Activated naive CD8-positive, alpha-beta T cell (primary cell): ENCODE data around the gene ELANE.
"Not testable (repeated sequence)": the region's sequence is repeated elsewhere in the genome, so short reads cannot be mapped to it uniquely, and the experiment has no call there.

Source experiments
- H3K27ac Mint-ChIP-seq: one replicate; pipeline ENCODE4 v1.8.0; 2021; ENCODE audit warnings: mixed read lengths
- H3K27me3 Mint-ChIP-seq: one replicate; pipeline ENCODE4 v1.8.0; 2021; ENCODE audit warnings: mixed read lengths
- H3K36me3 Mint-ChIP-seq: one replicate; pipeline ENCODE4 v1.8.0; 2021; ENCODE audit warnings: mixed read lengths
- H3K4me1 Mint-ChIP-seq: one replicate; pipeline ENCODE4 v1.8.0; 2021; ENCODE audit warnings: low read depth, mixed read lengths
- H3K4me3 Mint-ChIP-seq: one replicate; pipeline ENCODE4 v1.8.0; 2021; ENCODE audit warnings: mild to moderate bottlenecking, mixed read lengths
- H3K9me3 Mint-ChIP-seq: one replicate; pipeline ENCODE4 v1.8.0; 2021; ENCODE audit warnings: low read depth, mixed read lengths

The ELANE gene

DNA sequence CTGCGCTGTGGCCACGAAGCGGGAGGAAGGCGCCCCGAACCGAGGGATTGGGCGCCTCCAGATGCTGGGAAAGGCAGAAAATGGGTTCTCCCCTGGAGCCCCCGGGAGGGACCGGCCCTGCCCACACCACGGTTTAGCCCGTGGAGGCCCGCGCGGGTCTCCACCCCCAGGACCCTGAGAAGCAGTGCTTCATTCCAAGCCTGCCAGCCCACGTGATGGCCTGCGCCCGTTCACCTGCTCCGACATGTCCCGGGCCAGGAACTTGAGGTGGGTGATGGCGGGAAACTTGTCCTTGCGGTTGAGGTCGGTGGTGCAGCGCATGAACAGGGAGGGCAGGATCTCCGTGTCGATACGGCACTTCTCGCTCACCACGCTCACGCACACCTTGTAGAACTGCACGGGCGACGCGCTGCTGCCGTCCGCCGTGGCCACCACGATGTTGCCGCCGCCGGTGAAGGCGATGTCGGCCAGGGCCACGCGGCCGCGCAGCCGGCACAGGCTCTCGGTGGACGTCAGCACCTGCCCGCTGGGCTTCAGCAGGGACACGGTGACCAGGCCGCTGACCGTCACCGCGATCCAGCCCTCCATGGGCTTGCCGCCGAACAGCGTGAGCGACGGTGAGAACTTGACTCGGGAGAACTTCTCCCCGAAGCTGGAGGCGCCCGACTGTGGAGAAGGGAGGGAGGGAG, 33.6 kb downstream of the ELANE start:
- no peak overlapping the region for H3K4me3 Mint-ChIP-seq
- H3K27me3 Mint-ChIP-seq = no peaks in the 10 kb centered on the region
- H3K4me1 Mint-ChIP-seq = peaks cover 22% of the 10 kb centered on the region
- H3K27ac Mint-ChIP-seq = no peak overlapping the region
- no peaks in the 10 kb centered on the region for H3K9me3 Mint-ChIP-seq
- H3K36me3 Mint-ChIP-seq = no peaks in the 10 kb centered on the region

DNA sequence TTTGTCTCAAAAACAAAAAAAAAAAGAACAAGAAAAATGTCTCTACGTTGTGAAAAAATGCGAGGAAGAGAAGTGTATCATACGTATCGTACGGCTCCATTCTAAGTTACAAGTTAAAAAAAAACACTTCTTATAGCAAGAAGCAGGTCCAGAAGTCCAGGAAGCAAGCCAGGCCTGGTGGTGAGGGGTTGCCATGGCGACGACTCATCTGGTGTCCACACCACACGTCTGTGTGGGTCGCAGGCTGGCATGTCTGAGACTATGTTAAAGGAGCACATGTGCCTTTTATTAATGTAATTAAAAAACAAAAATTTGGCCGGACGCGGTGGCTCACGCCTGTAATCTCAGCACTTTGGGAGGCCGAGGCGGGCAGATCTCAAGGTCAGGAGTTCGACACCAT, 35.0 kb downstream of the ELANE start:
- Mint-ChIP-seq H3K36me3 (no peaks in the 10 kb centered on the region), H3K27ac (peak overlapping the region; percentile 66), H3K4me3 (no peak overlapping the region), H3K27me3 (no peaks in the 10 kb centered on the region), H3K4me1 (peaks cover 27% of the 10 kb centered on the region), H3K9me3 (no peaks in the 10 kb centered on the region)

DNA sequence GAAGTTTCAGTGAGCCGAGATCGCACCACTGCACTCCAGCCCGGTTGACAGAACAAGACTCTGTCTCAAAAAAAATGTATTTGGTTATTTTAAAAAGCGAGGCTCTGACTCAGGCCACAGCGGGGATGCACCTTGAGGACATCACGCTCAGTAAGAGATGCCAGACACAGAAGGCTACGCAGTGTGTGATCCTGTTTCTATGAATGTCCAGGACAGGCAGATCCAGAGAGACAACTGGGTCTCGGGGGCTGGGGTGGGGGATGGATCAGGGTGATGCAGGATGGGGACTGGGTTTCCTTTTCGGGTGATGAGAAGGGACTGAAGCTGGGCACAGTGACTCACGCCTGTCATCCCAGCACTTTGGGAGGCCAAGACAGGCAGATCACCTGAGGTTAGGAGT, 35.5 kb downstream of the ELANE start:
- Mint-ChIP-seq H3K27ac (peak overlapping the region; percentile 64), H3K36me3 (no peaks in the 10 kb centered on the region), H3K4me1 (peaks cover 27% of the 10 kb centered on the region), H3K4me3 (no peak overlapping the region), H3K27me3 (no peaks in the 10 kb centered on the region), H3K9me3 (no peaks in the 10 kb centered on the region)

DNA sequence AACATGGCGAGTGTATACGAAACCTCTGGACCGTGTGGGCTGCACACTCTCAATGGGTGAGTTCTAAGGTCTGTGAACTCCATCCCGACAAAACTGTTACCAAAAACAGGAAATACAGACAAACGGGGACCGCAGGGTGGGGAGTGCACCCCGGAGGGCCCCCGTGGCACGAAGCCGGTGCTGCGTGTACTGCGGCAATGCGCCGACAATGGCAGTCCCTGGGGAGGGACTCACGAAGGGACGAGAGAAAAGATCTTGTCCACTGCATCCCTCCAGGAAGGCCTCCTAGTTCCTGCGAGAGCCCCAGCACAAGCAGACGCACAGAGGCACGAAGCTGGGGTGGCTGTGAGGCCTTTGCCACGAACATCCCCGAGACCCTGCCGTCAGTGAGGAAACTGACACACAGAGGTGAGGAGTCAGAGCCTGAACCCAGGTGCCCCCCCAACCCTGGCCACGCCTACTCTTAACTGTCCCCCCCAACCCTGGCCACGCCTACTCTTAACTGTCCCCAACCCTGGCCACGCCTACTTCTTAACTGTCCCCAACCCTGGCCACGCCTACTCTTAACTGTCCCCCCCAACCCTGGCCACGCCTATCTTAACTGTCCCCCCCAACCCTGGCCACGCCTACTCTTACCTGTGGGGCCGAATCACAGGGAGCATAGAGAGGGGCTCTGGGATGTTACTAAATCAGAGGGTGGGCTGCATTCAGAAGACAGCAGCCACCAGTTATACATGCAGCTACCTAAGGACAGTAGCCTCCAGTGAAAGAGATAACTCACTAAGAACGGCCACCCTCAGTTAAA, 36.7 kb downstream of the ELANE start:
- peak overlapping the region; percentile 44 for H3K4me3 Mint-ChIP-seq
- H3K27ac Mint-ChIP-seq = peak overlapping the region; percentile 70
- H3K36me3 Mint-ChIP-seq = no peaks in the 10 kb centered on the region
- H3K4me1 Mint-ChIP-seq = peaks cover 27% of the 10 kb centered on the region
- H3K9me3 Mint-ChIP-seq = no peaks in the 10 kb centered on the region
- H3K27me3 Mint-ChIP-seq = no peaks in the 10 kb centered on the region

DNA sequence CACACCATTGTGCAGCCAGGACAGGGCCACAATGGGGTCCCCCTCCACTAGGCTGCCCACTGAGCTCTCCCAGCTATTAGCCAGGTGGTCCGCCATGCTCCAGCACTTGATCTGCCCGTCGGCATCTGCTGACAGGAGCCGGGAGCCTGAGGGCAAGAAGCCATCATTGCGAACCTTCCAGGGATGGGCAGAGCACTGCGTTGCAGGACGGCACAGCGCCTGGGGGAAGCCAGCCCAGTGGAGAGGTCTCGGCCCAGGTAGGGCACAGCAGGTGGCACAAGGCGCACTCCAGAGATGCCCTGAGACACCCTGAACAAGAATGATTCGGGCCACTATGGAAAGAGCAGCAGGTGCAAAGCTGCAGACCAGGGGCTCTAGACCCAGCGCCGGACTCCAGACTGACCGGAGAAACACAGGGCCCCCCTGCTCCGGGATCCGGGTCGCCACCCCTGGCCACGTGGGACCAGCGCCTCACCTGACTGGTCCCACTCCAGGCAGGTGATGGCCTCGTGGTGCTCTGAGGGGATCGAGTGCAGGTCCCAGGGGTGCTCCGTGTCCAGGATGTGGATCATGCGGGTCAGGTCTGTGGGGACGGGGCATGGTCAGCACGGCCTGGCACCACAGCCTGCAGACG, 37.7 kb downstream of the ELANE start:
- Mint-ChIP-seq H3K36me3 (no peaks in the 10 kb centered on the region), H3K4me3 (peak overlapping the region; percentile 41), H3K27me3 (no peaks in the 10 kb centered on the region), H3K4me1 (peaks cover 27% of the 10 kb centered on the region), H3K9me3 (no peaks in the 10 kb centered on the region), H3K27ac (peak overlapping the region; percentile 22)

DNA sequence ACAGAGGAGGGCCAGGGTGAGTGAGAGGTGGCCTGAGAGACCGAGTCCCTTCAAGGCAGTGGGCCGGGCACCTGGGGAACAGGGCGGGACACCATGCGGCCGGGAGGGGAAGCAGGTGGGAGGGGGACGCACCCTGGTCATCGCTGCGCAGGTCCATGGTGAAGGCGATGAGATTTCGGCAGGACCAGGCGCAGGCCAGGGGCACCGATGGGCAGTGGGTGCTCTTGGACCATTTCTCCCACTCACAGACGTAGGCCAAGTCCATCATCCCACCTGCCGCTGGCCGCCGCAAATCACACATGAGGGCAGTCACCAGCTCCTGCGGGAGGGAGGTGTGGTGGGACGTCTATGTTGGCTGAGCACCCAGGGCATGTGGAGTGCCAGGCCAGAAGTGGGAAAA, 38.7 kb downstream of the ELANE start:
- Mint-ChIP-seq H3K36me3 (no peaks in the 10 kb centered on the region), H3K4me1 (peaks cover 28% of the 10 kb centered on the region), H3K27me3 (no peaks in the 10 kb centered on the region), H3K27ac (no peak overlapping the region), H3K9me3 (no peaks in the 10 kb centered on the region), H3K4me3 (peak overlapping the region; percentile 76)

DNA sequence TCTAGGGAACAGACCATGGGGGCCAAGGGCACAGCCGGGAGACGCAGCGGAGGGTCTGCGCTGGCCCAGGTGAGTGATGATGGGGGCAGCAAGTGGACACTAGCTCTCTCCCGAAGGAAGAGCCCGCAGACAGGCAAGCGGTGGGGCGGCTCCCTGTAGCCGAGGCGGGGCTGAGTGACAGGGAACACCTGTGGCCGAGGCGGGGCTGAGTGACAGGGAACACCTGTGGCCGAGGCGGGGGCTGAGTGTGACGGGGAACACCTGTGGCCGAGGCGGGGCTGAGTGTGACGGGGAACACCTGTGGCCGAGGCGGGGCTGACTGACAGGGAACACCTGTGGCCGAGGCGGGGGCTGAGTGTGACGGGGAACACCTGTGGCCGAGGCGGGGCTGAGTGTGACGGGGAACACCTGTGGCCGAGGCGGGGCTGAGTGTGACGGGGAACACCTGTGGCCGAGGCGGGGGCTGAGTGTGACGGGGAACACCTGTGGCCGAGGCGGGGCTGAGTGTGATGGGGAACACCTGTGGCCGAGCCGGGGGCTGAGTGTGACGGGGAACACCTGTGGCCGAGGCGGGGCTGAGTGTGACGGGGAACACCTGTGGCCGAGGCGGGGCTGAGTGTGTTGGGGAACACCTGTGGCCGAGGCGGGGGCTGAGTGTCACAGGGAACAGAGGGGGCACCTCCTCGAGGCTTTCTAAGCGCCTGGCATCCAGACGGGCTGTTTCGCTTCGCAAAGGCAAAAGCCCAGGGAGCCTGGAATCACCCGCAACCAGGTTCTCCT, 39.5 kb downstream of the ELANE start:
- not testable (repeated sequence) for H3K9me3 Mint-ChIP-seq, H3K27ac Mint-ChIP-seq, H3K36me3 Mint-ChIP-seq, H3K27me3 Mint-ChIP-seq
- Mint-ChIP-seq H3K4me1 (peaks cover 28% of the 10 kb centered on the region), H3K4me3 (peak overlapping the region; percentile 81)

DNA sequence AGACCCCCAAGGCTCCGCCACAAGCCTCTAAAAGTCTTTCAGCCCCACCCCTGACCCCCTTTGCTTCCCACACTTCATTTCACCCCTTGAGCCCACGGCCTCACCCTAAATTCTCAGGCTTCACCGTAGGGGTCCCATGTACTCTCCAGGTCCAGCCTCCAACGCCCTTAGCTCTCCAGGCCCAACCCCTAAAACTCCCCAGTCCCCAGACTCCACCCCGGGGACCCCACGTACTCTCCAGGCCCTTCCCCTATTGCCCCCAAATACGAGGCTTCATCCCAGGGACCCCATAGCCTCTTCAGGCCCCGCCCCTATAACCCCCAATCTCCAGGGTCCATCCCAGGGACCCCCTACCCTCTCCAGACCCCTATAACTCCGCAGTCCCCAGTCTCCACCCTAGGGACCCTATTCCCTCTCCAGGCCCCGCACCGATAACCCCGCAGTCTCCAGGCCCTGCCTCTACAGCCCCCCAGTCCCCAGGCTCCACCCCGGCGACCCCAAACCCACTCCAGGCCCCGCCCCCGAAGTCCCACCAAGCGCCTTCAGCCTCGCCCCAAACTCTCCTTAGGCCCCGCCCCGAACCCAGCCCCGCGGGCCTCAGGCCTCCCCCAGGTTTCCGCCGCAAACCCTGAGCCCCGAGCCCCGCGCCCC, 40.3 kb downstream of the ELANE start:
- no peaks in the 10 kb centered on the region for H3K36me3 Mint-ChIP-seq
- peaks cover 24% of the 10 kb centered on the region for H3K4me1 Mint-ChIP-seq
- H3K27me3 Mint-ChIP-seq = no peaks in the 10 kb centered on the region
- H3K4me3 Mint-ChIP-seq = peak overlapping the region; percentile 81
- no peaks in the 10 kb centered on the region for H3K9me3 Mint-ChIP-seq
- H3K27ac Mint-ChIP-seq = peak overlapping the region; percentile 68

DNA sequence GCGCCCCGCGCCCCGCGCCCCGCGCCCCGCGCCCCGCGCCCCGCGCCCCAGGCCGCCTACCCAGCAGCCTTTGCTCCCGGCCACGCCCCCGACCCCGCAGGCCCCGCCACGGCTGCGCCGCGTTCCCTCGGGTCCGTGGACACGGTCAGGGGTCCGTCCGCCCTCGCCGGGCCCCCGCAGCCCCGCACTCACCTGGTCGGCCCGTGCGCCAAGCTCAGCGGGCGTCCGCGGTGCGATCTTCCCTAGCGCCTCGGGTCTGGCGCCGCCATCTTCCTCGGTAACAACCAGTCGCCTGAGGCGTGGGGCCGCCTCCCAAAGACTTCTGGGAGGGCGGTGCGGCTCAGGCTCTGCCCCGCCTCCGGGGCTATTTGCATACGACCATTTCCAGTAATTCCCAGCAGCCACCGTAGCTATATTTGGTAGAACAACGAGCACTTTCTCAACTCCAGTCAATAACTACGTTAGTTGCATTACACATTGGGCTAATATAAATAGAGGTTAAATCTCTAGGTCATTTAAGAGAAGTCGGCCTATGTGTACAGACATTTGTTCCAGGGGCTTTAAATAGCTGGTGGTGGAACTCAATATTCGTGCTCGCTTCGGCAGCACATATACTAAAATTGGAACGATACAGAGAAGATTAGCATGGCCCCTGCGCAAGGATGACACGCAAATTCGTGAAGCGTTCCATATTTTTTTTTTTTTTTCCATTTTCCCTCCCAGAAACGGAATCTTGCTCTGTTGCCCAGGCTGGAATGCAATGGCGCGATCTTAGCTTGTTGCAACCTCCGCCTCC, 41.0 kb downstream of the ELANE start, which contains the start of the genes MED16 and RNU6-9:
Gene MED16, minus strand, starts transcription at position 294 of the 796 bp plus-strand sequence. CDS start 2,056 bp downstream, outside the sequence.
Gene RNU6-9, plus strand, starts transcription at position 591 of the 796 bp plus-strand sequence.
- H3K4me1 Mint-ChIP-seq = peaks cover 21% of the 10 kb centered on the region
- H3K9me3 Mint-ChIP-seq = no peaks in the 10 kb centered on the region
- H3K27me3 Mint-ChIP-seq = no peaks in the 10 kb centered on the region
- H3K27ac Mint-ChIP-seq = peak within 1 kb of the TSS; percentile 99
- H3K36me3 Mint-ChIP-seq = no peaks in the 10 kb centered on the region
- H3K4me3 Mint-ChIP-seq = peak within 1 kb of the TSS; percentile 92

DNA sequence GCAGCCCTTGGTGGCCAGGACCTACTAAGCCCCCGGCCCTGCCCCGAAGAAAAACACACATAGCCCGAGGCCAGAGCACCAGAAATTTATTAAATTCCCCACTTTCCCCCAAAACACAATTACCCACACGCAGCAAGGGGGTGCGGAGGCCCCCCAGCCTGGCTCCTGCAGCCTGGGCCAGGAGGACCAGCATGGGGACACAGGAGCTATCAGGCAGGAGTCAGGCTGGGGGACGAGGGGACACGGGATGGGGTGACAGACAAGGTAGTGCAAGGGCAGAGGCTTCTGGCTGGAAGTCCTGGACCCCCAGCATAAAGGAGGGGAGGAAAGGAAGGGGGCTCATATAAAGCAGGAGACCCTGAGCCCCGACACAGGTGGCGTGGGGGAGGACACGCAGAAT, 44.3 kb downstream of the ELANE start:
- Mint-ChIP-seq H3K36me3 (no peaks in the 10 kb centered on the region), H3K4me3 (no peak overlapping the region), H3K27me3 (no peaks in the 10 kb centered on the region), H3K9me3 (no peaks in the 10 kb centered on the region), H3K4me1 (peaks cover 3% of the 10 kb centered on the region), H3K27ac (no peak overlapping the region)

DNA sequence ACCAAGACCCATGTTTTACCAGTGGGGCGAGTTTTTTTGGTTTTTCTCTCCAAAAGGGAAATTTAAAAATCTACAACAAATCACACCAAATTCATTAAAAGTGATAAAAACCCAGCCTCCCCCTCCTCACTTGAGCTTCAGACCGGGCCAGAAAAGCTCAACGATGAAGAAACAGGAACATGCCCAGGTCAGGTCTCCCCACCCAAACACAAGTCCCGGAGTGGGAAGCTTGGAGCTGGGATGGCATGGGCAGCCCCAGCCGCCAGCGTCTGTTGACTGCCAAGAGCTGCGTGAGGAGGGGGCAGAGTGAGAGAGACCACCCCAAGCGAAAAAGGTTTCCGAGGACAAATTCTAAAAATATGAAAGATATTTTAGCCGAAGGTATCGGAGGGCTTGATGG, 44.9 kb downstream of the ELANE start:
- Mint-ChIP-seq H3K4me1 (peaks cover 3% of the 10 kb centered on the region), H3K36me3 (no peaks in the 10 kb centered on the region), H3K4me3 (no peak overlapping the region), H3K27me3 (no peaks in the 10 kb centered on the region), H3K9me3 (no peaks in the 10 kb centered on the region), H3K27ac (no peak overlapping the region)

DNA sequence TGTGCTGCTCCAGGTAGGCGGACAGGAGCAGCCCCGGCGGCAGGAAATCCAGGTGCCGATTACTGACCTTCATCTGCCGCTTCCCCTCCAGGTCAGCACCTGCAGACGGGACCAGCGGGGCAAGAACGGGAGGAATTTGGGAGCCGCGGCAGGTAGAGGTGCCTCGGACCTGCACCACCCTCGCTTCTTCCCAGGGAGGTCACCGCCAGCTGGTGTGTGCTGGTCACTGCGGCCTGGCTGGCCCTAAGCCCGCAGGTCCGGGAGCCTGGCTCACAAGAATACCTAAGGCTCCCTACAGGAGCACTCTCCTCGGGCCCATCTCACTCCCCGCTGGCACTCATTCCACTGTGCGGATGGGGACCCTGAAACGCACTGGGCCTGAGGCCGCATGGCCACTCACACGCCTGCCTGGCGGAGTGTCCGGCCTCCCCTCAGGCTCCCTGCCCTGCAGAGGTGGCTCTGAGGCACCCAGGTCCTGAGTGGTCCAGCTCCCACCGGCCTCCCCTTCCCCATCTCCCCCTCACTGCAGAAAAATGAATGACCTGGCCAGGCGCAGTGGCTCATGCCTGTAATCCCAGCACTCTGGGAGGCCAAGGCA, 45.4 kb downstream of the ELANE start:
- no peak overlapping the region for H3K27ac Mint-ChIP-seq

DNA sequence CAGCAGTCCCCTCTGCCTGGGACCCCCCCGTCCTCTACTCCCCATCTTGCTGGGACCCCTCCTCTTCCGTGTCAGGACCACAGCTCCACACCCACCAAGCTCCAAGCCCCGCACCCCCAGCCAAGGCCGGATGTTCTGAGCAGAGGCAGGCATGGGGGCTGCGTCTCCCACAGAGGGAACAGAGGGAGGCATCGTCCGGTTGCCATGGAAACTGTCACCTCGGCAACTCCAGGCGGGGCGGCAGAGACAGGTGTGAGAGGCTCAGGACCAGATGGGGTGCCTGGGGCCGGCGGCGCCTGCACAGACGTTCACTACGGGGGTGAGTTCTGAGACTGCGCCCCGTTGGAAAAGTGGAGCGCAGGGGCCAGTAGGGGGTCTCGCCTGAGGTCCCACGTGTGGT, 46.6 kb downstream of the ELANE start:
- Mint-ChIP-seq H3K9me3 (no peaks in the 10 kb centered on the region), H3K4me3 (no peak overlapping the region), H3K27me3 (no peaks in the 10 kb centered on the region), H3K4me1 (peaks cover 4% of the 10 kb centered on the region), H3K36me3 (no peaks in the 10 kb centered on the region), H3K27ac (no peak overlapping the region)

More for the DNA sequence above, 45.4 kb downstream of the ELANE start:
- Mint-ChIP-seq H3K4me1 (peaks cover 4% of the 10 kb centered on the region), H3K27me3 (no peaks in the 10 kb centered on the region), H3K36me3 (no peaks in the 10 kb centered on the region), H3K4me3 (no peak overlapping the region), H3K9me3 (no peaks in the 10 kb centered on the region)
